ENCODE results near the gene STYXL1.
"Not testable (repeated sequence)": the region's sequence is repeated elsewhere in the genome, so short reads cannot be mapped to it uniquely, and the experiment has no call there.

STYXL1 gene

GRCh38 chr7:76066716-76067503 lies 19.1 kb upstream of the STYXL1 start:
- no peak for DNase-seq (ENCODE audit: low read depth in 3 of 3)

GRCh38 chr7:76065016-76065612 lies 17.3 kb upstream of the STYXL1 start:
- no peak for DNase-seq (ENCODE audit: low read depth in 3 of 3)

- no peak for DNase-seq (ENCODE audit: low read depth in 3 of 3)
These were observed 16.6 kb upstream of the STYXL1 start for GRCh38 chr7:76064208-76064970.

- no peak for DNase-seq (ENCODE audit: low read depth in 3 of 3)
These were observed 15.7 kb upstream of the STYXL1 start for GRCh38 chr7:76063525-76063924.

- DNase-seq (ENCODE audit: low read depth in 3 of 3) = no peak
These were observed 15.3 kb upstream of the STYXL1 start for GRCh38 chr7:76063114-76063513.

- DNase-seq (ENCODE audit: low read depth in 3 of 3) = no peak
These were observed 14.5 kb upstream of the STYXL1 start for GRCh38 chr7:76062254-76062653.

- no peak for DNase-seq (ENCODE audit: low read depth in 3 of 3)
These were observed 13.0 kb upstream of the STYXL1 start for GRCh38 chr7:76060842-76061241.

- not testable (repeated sequence) for DNase-seq (ENCODE audit: low read depth in 3 of 3)
These were observed 10.9 kb upstream of the STYXL1 start for GRCh38 chr7:76058745-76059144.

- DNase-seq (ENCODE audit: low read depth in 3 of 3) = no peak
These were observed 10.0 kb upstream of the STYXL1 start for GRCh38 chr7:76057813-76058145.

GRCh38 chr7:76057103-76057812 lies 9.5 kb upstream of the STYXL1 start:
- DNase-seq (ENCODE audit: low read depth in 3 of 3) = no peak

- DNase-seq (ENCODE audit: low read depth in 3 of 3) = no peak
These were observed 8.4 kb upstream of the STYXL1 start for GRCh38 chr7:76056241-76056640.

GRCh38 chr7:76054123-76055120 lies 6.6 kb upstream of the STYXL1 start:
- DNase-seq (ENCODE audit: low read depth in 3 of 3) = no peak

- no peak for DNase-seq (ENCODE audit: low read depth in 3 of 3)
These were observed 5.7 kb upstream of the STYXL1 start for GRCh38 chr7:76053461-76053860.

GRCh38 chr7:76052681-76053080 lies 4.9 kb upstream of the STYXL1 start:
- not testable (repeated sequence) for DNase-seq (ENCODE audit: low read depth in 3 of 3)

GRCh38 chr7:76051840-76052239 lies 4.0 kb upstream of the STYXL1 start:
- no peak for DNase-seq (ENCODE audit: low read depth in 3 of 3)

GRCh38 chr7:76050545-76050944 lies 2.7 kb upstream of the STYXL1 start:
- no peak for DNase-seq (ENCODE audit: low read depth in 3 of 3)

GRCh38 chr7:76049295-76049694 lies 1.5 kb upstream of the STYXL1 start:
- DNase-seq (ENCODE audit: low read depth in 3 of 3) = no peak

- DNase-seq (ENCODE audit: low read depth in 3 of 3) = no peak
These were observed 828 bp upstream of the STYXL1 start for GRCh38 chr7:76048668-76048988.

GRCh38 chr7:76047305-76047810 lies 442 bp downstream of the STYXL1 start:
- no peak for DNase-seq (ENCODE audit: low read depth in 3 of 3)

- DNase-seq (ENCODE audit: low read depth in 3 of 3) = no peak
These were observed 3.4 kb downstream of the STYXL1 start for GRCh38 chr7:76044375-76044865.

GRCh38 chr7:76040126-76040525 lies 7.7 kb downstream of the STYXL1 start:
- no peak for DNase-seq (ENCODE audit: low read depth in 3 of 3)

All from stimulated activated CD4-positive, alpha-beta T cell treated with anti-CD3 and anti-CD28 coated beads, TNF-alpha, amount 100 ng/mL, for 4 hours (primary cell).